AG10803 (cell line): ENCODE results near the gene FILIP1.

Source experiments
- DNase-seq: peaks from one replicate; pipeline ENCODE4 v3.0.0; 2010; ENCODE audit warnings: low read depth
- H3K4me3 ChIP-seq: 2 replicates; pipeline ENCODE4 v1.5.1; 2011; ENCODE audit warnings: mild to moderate bottlenecking, low read length, control low read depth
- TF ChIP-seq, protein P1 (sequence below): conservative IDR thresholded peaks from 2 replicates; pipeline ENCODE4 v1.5.1; 2011; ENCODE audit warnings: mild to moderate bottlenecking, low read length, control low read depth, inconsistent platforms

Gene FILIP1

DNA sequence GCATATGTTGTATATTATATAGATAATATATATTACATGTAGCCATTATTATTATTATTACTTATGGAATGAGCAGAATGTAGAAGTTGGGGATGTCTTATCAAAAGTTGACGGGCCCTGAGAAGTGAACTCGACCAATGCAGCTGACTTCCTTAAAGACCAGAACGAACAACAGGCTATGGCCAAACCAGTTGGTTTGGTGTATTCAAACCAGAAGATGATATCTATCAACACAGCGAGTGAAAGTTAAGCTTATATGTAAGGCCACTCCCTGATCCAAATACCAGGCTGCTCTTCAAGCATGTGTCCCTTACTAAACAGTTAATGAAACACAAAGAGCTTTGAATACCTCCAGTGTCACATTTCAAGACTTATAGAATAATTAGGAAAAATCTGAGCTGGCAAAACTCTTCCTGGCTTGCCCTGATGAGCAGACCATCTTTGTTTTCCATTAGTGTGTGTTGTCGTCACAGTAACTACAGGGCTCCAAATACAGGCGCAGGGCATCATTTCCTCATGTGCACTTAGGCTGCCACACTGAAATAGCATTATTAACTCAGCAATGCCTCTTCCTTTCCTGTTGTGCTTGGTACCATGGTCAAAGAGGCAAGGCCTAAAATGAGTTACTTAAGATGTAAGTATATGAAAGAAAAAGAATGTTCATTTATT is 6.6 kb downstream of the FILIP1 start:
- TF ChIP-seq, protein P1, sequence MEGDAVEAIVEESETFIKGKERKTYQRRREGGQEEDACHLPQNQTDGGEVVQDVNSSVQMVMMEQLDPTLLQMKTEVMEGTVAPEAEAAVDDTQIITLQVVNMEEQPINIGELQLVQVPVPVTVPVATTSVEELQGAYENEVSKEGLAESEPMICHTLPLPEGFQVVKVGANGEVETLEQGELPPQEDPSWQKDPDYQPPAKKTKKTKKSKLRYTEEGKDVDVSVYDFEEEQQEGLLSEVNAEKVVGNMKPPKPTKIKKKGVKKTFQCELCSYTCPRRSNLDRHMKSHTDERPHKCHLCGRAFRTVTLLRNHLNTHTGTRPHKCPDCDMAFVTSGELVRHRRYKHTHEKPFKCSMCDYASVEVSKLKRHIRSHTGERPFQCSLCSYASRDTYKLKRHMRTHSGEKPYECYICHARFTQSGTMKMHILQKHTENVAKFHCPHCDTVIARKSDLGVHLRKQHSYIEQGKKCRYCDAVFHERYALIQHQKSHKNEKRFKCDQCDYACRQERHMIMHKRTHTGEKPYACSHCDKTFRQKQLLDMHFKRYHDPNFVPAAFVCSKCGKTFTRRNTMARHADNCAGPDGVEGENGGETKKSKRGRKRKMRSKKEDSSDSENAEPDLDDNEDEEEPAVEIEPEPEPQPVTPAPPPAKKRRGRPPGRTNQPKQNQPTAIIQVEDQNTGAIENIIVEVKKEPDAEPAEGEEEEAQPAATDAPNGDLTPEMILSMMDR, result no peak

GRCh38 chr6:75484535-75484934 is 9.1 kb downstream of the FILIP1 start:
- TF ChIP-seq, protein P1, result no peak
- no peak for DNase-seq
- H3K4me3 ChIP-seq, result no peak overlapping the region

More for the DNA sequence above, 6.6 kb downstream of the FILIP1 start:
- no peak for DNase-seq
- no peak overlapping the region for H3K4me3 ChIP-seq

DNA sequence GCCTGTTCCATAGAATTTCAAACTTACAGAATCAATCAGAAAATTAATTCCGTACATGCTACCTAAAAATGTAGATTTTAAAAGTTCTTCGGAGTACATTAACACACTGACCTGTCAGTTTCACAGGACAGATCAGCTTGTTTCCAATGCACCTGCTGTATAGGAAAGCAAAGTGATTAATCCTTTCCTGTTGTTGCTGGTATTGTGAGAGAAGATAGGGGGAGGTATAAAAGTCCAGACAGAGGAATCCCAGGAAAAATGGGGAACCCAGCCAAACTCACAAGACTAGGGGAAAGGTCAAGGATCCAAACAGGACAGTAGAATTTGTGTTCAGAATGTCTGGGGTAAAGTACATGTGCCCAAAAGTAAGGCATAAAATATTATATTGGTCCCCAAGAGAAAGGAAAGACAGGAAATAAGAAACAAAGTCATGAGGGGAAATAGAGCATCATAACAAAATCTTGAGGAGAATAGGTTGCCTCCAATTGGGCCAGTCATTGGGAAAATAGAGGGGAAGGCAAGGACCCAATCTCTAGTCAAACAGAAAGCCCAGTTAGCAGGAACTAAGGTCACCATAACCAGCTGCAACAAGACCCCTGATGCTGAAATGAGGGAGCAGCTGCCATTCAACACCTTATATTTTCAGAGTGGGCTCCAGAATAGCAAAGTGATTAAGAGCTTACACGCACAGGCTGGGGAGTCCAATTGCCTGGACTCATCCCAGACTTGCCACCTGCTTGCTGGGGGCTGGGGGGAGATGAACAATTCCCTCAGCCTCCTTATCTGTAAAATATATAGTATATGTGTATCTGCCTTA is 10.3 kb downstream of the FILIP1 start:
- DNase-seq, result no peak
- H3K4me3 ChIP-seq, result no peak overlapping the region
- TF ChIP-seq, protein P1, result no peak

DNA sequence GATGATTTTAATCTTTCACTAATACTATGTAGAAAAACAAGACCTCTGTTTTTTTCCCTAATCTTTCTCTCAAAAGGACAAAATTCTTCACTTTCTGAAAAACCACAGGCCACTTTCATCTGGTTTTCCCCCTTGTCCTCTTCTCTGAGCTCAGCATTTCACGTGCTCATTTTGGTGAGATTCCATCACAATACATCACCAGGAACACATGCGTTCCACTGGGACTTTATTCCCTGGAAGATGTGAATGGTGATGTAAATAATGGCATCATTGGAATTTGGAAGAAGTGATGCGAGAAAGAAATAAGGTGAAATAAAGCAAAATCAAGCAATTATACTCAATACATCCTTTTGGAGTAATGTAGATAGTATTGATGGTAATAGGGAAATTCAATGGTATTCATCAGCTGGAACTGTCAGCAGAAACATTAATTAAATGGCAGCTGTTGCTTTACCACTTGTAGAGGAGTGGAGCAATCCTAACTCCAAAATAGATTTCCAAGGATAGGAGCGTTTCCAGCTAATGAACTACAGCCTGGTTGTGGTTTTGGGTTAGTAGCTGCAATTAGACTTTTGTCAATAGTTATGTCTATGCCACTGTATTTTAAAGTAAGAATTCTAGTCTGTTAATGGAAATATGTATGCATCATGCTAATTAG is 11.5 kb downstream of the FILIP1 start:
- TF ChIP-seq, protein P1, result no peak
- H3K4me3 ChIP-seq, result no peak overlapping the region
- DNase-seq, result peak; percentile 84

DNA sequence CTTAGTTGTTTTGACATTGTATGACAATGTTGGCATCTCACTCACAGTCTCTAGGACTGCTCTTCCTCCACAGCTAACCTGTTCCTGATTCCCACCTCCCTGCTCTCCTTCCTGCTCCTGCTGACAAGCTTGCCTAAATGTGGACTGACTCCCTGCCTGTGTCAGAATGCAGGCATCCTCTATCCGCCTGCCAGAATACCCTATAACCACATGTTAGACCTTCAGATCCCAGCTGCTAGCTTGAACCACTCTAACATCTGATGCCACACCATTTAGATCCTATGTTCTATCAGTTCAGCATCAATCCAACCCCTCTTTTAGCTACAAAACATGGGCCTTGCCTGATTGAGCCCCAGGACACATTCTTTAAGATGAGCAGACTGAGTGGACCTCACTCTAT is 12.2 kb downstream of the FILIP1 start:
- peak; percentile 52 for DNase-seq
- TF ChIP-seq, protein P1, result no peak

DNA sequence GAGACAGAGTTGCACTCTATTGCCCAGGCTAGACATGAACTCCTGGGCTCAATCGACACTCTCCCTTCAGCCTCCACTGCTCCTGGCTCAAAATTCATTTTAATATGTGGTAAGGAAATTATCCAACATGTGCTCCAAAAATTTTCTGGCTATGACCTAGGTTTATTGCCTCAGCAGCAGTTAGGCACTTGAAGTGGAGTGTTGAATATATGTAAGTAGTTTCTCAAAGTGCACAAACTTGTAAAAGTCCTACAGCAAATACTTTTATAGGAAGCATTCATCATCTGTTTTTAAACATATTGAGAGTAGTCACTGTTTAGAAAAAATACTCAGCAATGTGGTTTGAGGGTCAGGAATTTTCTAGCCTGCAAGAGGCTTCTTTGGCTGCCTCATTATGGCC is 13.2 kb downstream of the FILIP1 start:
- TF ChIP-seq, protein P1, result no peak
- no peak overlapping the region for H3K4me3 ChIP-seq
- peak; percentile 62 for DNase-seq

More for the DNA sequence above, 12.2 kb downstream of the FILIP1 start:
- no peak overlapping the region for H3K4me3 ChIP-seq
